ENCODE measurements around the gene CACNA2D3. TPM values are rescaled to one million over a fixed set of nuclear protein-coding genes. Genes with fewer than 3 reads are reported as not detected.

The CACNA2D3 gene
- total and polyA plus RNA-seq, 2 experiments from 2014 or later, result 0.30 to 0.43 TPM

- no peak for TF ChIP-seq EZH2 (IDR thresholded peaks at IDR 0.05; ENCODE audit: insufficient read depth, poor library complexity, severe bottlenecking)
- TF ChIP-seq EZH2phosphoT487 (IDR thresholded peaks at IDR 0.05; ENCODE audit: insufficient read depth, low read depth), result no peak
- H3K9me3 ChIP-seq (ENCODE audit: low read depth), result no peaks in the 10 kb centered on the region
- DNase-seq, result no peak
- H4K20me1 ChIP-seq (ENCODE audit: insufficient read depth), result no peaks in the 10 kb centered on the region
- no peaks in the 10 kb centered on the region for H3K36me3 ChIP-seq (ENCODE audit: low read depth)
- 20 to 22% methylated on average over 4 of the region's 4 CpGs for WGBS, 2 experiments (ENCODE audit: low coverage in 1 of 2, low lambda C conversion rate in 2 of 2, missing lambda C conversion rate in 2 of 2)
- H2AFZ ChIP-seq, result no peak overlapping the region
- peaks cover 36% of the 10 kb centered on the region for H3K27me3 ChIP-seq (replicated peaks; ENCODE audit: insufficient read depth)
- no peak overlapping the region for H3K4me3 ChIP-seq
- no peaks in the 10 kb centered on the region for H3K4me1 ChIP-seq (ENCODE audit: insufficient read depth)
- H3K27ac ChIP-seq, result no peak overlapping the region
- no peak overlapping the region for H3K9ac ChIP-seq
- H3F3A ChIP-seq (ENCODE audit: insufficient read depth), result no peaks in the 10 kb centered on the region
- H3K9me2 ChIP-seq (ENCODE audit: insufficient read depth), result no peaks in the 10 kb centered on the region
- H3K79me2 ChIP-seq (ENCODE audit: insufficient read depth), result no peaks in the 10 kb centered on the region
- no peak overlapping the region for H3K4me2 ChIP-seq (ENCODE audit: unreplicated experiment)
- in situ Hi-C loops (cut with MboI), result no loop called here
Observed at GRCh38 chr3:54125300-54125699, 2.9 kb downstream of the CACNA2D3 start.

- Histone ChIP-seq H4K20me1 (ENCODE audit: insufficient read depth) (no peaks in the 10 kb centered on the region), H3K79me2 (ENCODE audit: insufficient read depth) (no peaks in the 10 kb centered on the region), H3K4me3 (no peak overlapping the region), H2AFZ (no peak overlapping the region), H3K9ac (no peak overlapping the region), H3K27ac (no peak overlapping the region), H3K36me3 (ENCODE audit: low read depth) (no peaks in the 10 kb centered on the region), H3K4me1 (ENCODE audit: insufficient read depth) (no peaks in the 10 kb centered on the region), H3K4me2 (ENCODE audit: unreplicated experiment) (no peak overlapping the region), H3F3A (ENCODE audit: insufficient read depth) (no peaks in the 10 kb centered on the region), H3K27me3 (replicated peaks; ENCODE audit: insufficient read depth) (peaks cover 25% of the 10 kb centered on the region), H3K9me3 (ENCODE audit: low read depth) (no peaks in the 10 kb centered on the region), H3K9me2 (ENCODE audit: insufficient read depth) (no peaks in the 10 kb centered on the region)
- in situ Hi-C loops (cut with MboI), result no loop called here
- TF ChIP-seq EZH2 (IDR thresholded peaks at IDR 0.05; ENCODE audit: insufficient read depth, poor library complexity, severe bottlenecking) (no peak), EZH2phosphoT487 (IDR thresholded peaks at IDR 0.05; ENCODE audit: insufficient read depth, low read depth) (no peak)
- no peak for DNase-seq
- WGBS, 2 experiments (ENCODE audit: low coverage in 1 of 2, low lambda C conversion rate in 2 of 2, missing lambda C conversion rate in 2 of 2), result 52 to 55% methylated on average over 7 of the region's 7 CpGs
Observed at GRCh38 chr3:54126551-54126950, 4.2 kb downstream of the CACNA2D3 start.

DNA sequence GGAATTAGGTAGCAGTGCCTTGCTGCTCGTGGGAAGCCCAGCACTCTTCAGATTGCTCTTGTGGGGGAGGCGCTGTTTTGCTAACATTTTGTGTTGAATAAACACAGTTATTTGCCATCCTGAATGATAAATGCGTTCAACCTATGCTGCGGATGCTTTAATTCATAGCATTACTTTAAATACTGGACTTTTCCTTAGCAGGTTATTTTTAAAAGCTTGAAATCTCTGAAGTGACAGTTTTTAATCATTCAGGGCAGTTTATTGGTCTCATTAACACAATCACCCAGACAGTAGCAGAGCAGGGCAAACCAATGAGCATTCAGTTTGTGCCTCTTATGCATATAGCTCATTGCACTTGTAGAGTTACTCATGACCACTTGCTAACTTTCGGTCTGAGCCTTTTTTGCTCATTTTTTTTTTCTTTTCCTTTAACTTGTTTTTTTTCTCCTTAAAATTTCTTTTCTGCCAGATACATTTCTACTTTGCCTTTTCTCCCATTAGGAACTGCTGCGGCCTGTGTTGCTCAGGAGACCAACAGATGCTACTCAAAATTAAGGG, 5.2 kb downstream of the CACNA2D3 start:
- Histone ChIP-seq H3K27ac (no peak overlapping the region), H3K9ac (no peak overlapping the region), H3K4me3 (no peak overlapping the region), H2AFZ (no peak overlapping the region), H3K27me3 (replicated peaks; ENCODE audit: insufficient read depth) (peaks cover 25% of the 10 kb centered on the region), H3K9me3 (ENCODE audit: low read depth) (no peaks in the 10 kb centered on the region), H3K9me2 (ENCODE audit: insufficient read depth) (no peaks in the 10 kb centered on the region), H3K4me2 (ENCODE audit: unreplicated experiment) (no peak overlapping the region), H3K79me2 (ENCODE audit: insufficient read depth) (no peaks in the 10 kb centered on the region), H3F3A (ENCODE audit: insufficient read depth) (no peaks in the 10 kb centered on the region), H4K20me1 (ENCODE audit: insufficient read depth) (no peaks in the 10 kb centered on the region), H3K36me3 (ENCODE audit: low read depth) (no peaks in the 10 kb centered on the region), H3K4me1 (ENCODE audit: insufficient read depth) (no peaks in the 10 kb centered on the region)
- 58 to 64% methylated on average over 6 of the region's 6 CpGs for WGBS, 2 experiments (ENCODE audit: low coverage in 1 of 2, low lambda C conversion rate in 2 of 2, missing lambda C conversion rate in 2 of 2)
- DNase-seq, result no peak
- TF ChIP-seq EZH2phosphoT487 (IDR thresholded peaks at IDR 0.05; ENCODE audit: insufficient read depth, low read depth), result no peak
- no peak for TF ChIP-seq EZH2 (IDR thresholded peaks at IDR 0.05; ENCODE audit: insufficient read depth, poor library complexity, severe bottlenecking)
- in situ Hi-C loops (cut with MboI), result no loop called here

DNA sequence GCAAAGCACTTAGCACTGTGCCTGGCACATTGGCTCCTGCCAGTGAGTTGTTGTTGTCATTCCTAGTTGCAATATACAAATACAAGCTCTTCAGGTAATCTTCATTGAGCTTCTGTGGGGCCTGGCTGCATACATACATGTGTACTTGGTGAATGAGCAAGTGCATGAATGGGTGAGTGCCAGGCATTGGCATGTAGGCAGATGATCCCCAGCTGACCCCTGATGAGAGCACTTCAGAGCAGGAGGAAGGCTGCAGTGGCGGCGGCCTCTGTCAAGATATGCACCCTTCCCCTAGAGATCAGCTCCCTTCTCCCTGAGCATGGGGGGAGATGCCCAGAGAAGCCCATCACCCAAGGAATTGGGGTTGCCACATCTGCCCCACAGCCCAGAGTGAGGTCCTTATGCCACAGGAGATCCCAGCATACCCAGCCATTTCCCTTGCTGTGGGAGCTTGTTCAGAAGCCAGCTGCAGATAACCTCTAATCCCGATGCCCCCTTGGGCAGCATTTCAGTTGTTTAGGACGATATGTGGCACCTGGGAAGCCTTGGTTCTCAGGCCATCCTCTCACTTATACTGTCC, 8.8 kb downstream of the CACNA2D3 start:
- Histone ChIP-seq H3K27ac (no peak overlapping the region), H3F3A (ENCODE audit: insufficient read depth) (no peaks in the 10 kb centered on the region), H3K9me2 (ENCODE audit: insufficient read depth) (no peaks in the 10 kb centered on the region), H3K9ac (no peak overlapping the region), H2AFZ (no peak overlapping the region), H3K9me3 (ENCODE audit: low read depth) (no peaks in the 10 kb centered on the region), H3K4me3 (no peak overlapping the region), H3K4me2 (ENCODE audit: unreplicated experiment) (no peak overlapping the region), H3K36me3 (ENCODE audit: low read depth) (no peaks in the 10 kb centered on the region), H3K79me2 (ENCODE audit: insufficient read depth) (no peaks in the 10 kb centered on the region), H3K27me3 (replicated peaks; ENCODE audit: insufficient read depth) (peaks cover 4% of the 10 kb centered on the region; the same call in 1 of the 2 replicates), H4K20me1 (ENCODE audit: insufficient read depth) (no peaks in the 10 kb centered on the region), H3K4me1 (ENCODE audit: insufficient read depth) (no peaks in the 10 kb centered on the region)
- DNase-seq, result no peak
- 59 to 72% methylated on average over 4 of the region's 4 CpGs for WGBS, 2 experiments (ENCODE audit: low coverage in 1 of 2, low lambda C conversion rate in 2 of 2, missing lambda C conversion rate in 2 of 2)
- in situ Hi-C loops (cut with MboI), result no loop called here
- TF ChIP-seq EZH2phosphoT487 (IDR thresholded peaks at IDR 0.05; ENCODE audit: insufficient read depth, low read depth), result no peak
- TF ChIP-seq EZH2 (IDR thresholded peaks at IDR 0.05; ENCODE audit: insufficient read depth, poor library complexity, severe bottlenecking), result no peak
